ENCODE measurements around the gene MUC5B. TPM values are rescaled to one million over a fixed set of nuclear protein-coding genes. Genes with fewer than 3 reads are reported as not detected.

Gene MUC5B
- total RNA-seq, 2 donors from 2014 or later = not detected

DNA sequence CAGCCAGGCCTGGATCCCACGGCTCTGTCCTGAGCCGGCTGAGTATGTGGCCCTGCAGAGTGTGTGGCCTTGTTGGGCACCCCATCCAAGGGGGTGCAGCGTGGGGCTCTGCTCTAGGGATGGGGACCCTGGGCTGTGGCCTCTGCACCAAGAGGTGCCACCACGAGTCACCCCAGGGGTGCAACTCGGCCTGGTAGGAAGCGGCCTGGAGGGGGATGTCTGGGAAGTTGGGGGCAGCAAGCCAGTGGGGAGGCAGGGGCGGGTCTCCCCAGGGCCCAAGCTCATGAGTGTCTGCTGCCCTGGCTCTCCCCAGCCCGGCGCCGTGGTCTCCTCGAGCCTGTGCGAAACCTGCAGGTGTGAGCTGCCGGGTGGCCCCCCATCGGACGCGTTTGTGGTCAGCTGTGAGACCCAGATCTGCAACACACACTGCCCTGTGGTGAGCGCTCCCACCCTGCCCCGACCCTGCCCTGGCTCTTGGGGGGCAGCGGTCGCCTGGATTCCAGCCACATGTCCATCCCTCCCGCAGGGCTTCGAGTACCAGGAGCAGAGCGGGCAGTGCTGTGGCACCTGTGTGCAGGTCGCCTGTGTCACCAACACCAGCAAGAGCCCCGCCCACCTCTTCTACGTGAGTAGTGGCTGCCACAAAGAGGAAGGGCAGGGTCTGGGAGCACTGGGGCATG, 24.2 kb upstream of the MUC5B start:
- H3K27ac Mint-ChIP-seq = no peak overlapping the region
- no peaks in the 10 kb centered on the region for H3K4me1 ChIP-seq (ENCODE audit: control insufficient read depth, insufficient read depth, low read length)
- H3K4me3 Mint-ChIP-seq = no peak overlapping the region
- peaks cover 3% of the 10 kb centered on the region for H3K9me3 ChIP-seq (ENCODE audit: control insufficient read depth, low read length)
- H3K4me3 ChIP-seq (ENCODE audit: low read length) = no peak overlapping the region
- WGBS, 2 experiments (ENCODE audit: insufficient coverage in 1 of 2, insufficient read length in 1 of 2) = 90 to 98% methylated on average over 20 to 26 of the region's 26 CpGs
- H3K27ac ChIP-seq (ENCODE audit: low read depth, low read length) = no peak overlapping the region
- peak; percentile 42 for DNase-seq
- TF ChIP-seq, protein P1, sequence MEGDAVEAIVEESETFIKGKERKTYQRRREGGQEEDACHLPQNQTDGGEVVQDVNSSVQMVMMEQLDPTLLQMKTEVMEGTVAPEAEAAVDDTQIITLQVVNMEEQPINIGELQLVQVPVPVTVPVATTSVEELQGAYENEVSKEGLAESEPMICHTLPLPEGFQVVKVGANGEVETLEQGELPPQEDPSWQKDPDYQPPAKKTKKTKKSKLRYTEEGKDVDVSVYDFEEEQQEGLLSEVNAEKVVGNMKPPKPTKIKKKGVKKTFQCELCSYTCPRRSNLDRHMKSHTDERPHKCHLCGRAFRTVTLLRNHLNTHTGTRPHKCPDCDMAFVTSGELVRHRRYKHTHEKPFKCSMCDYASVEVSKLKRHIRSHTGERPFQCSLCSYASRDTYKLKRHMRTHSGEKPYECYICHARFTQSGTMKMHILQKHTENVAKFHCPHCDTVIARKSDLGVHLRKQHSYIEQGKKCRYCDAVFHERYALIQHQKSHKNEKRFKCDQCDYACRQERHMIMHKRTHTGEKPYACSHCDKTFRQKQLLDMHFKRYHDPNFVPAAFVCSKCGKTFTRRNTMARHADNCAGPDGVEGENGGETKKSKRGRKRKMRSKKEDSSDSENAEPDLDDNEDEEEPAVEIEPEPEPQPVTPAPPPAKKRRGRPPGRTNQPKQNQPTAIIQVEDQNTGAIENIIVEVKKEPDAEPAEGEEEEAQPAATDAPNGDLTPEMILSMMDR (conservative IDR thresholded peaks at IDR 0.05) = no peak
- H3K4me1 Mint-ChIP-seq = no peaks in the 10 kb centered on the region
- no peaks in the 10 kb centered on the region for H3K36me3 ChIP-seq (ENCODE audit: control insufficient read depth, insufficient read depth, low read length)
- no peaks in the 10 kb centered on the region for H3K9me3 Mint-ChIP-seq
- no peak overlapping the region for H3K9ac ChIP-seq (ENCODE audit: extremely low read depth, low read length, poor library complexity, severe bottlenecking)
- H3K27me3 ChIP-seq (ENCODE audit: control insufficient read depth, insufficient read depth, low read length, poor library complexity, severe bottlenecking) = no peaks in the 10 kb centered on the region
- no peaks in the 10 kb centered on the region for H3K36me3 Mint-ChIP-seq (ENCODE audit: low read depth)
- no peaks in the 10 kb centered on the region for H3K27me3 Mint-ChIP-seq (ENCODE audit: insufficient read depth)

DNA sequence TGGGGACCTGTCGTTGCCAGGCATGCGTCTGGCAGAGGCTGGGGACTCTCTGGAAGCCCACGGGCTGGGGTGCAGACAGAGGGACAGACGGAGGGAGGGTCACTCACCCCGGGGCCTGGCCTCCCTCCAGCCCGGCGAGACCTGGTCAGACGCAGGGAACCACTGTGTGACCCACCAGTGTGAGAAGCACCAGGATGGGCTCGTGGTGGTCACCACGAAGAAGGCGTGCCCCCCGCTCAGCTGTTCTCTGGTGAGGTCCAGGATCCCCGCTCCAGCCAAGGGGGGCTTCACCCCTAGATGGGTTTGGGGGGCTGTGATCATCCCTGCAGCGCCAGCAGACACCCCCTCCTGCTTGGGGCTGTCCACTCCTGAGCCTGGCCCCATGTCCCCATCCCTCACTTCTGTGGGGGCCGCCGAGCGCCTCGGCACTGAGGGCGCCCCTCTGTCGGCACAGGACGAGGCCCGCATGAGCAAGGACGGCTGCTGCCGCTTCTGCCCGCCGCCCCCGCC, 23.6 kb upstream of the MUC5B start:
- H3K4me1 ChIP-seq (ENCODE audit: control insufficient read depth, insufficient read depth, low read length) = no peaks in the 10 kb centered on the region
- no peaks in the 10 kb centered on the region for H3K36me3 ChIP-seq (ENCODE audit: control insufficient read depth, insufficient read depth, low read length)
- Mint-ChIP-seq H3K27me3 (ENCODE audit: insufficient read depth) (no peaks in the 10 kb centered on the region), H3K4me3 (no peak overlapping the region), H3K36me3 (ENCODE audit: low read depth) (no peaks in the 10 kb centered on the region), H3K27ac (no peak overlapping the region), H3K4me1 (no peaks in the 10 kb centered on the region), H3K9me3 (no peaks in the 10 kb centered on the region)
- no peak overlapping the region for H3K9ac ChIP-seq (ENCODE audit: extremely low read depth, low read length, poor library complexity, severe bottlenecking)
- TF ChIP-seq, protein P1 (conservative IDR thresholded peaks at IDR 0.05) = no peak
- H3K27me3 ChIP-seq (ENCODE audit: control insufficient read depth, insufficient read depth, low read length, poor library complexity, severe bottlenecking) = no peaks in the 10 kb centered on the region
- H3K27ac ChIP-seq (ENCODE audit: low read depth, low read length) = no peak overlapping the region
- peaks cover 3% of the 10 kb centered on the region for H3K9me3 ChIP-seq (ENCODE audit: control insufficient read depth, low read length)
- no peak overlapping the region for H3K4me3 ChIP-seq (ENCODE audit: low read length)
- DNase-seq = no peak
- WGBS, 2 experiments (ENCODE audit: insufficient coverage in 1 of 2, insufficient read length in 1 of 2) = 84 to 85% methylated on average over 14 to 27 of the region's 27 CpGs

DNA sequence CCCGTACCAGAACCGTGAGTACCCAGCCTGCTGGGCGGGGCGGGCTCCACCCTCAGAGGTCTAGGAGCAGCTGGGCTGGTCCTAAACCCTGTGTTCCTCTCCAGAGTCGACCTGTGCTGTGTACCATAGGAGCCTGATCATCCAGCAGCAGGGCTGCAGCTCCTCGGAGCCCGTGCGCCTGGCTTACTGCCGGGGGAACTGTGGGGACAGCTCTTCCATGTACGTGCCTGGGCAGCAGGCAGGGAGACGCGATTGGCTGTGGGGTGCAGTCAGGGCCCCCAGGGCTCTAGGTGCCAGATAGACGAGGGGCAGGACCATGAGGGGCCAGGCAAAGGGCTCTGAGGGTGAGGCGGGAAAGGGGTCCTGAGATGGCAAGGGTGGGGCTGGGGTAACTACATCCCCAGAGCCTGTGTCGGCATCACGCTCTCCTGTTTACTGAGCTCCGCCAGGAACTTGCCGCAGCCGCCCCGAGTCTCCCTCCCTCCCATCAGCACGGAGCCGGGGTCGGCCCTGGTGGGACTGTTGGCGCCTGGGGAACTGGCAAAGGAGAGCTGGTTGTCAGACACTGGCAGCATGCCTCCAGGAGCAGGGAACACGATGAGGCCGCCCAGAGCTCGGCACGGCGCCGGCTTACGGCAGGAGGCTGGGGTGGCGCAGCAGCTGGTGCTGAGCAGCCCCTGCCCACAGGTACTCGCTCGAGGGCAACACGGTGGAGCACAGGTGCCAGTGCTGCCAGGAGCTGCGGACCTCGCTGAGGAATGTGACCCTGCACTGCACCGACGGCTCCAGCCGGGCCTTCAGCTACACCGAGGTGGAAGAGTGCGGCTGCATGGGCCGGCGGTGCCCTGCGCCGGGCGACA, 22.9 kb upstream of the MUC5B start:
- peak; percentile 45 for DNase-seq
- Histone ChIP-seq H3K4me1 (ENCODE audit: control insufficient read depth, insufficient read depth, low read length) (no peaks in the 10 kb centered on the region), H3K9me3 (ENCODE audit: control insufficient read depth, low read length) (peaks cover 3% of the 10 kb centered on the region), H3K27ac (ENCODE audit: low read depth, low read length) (no peak overlapping the region), H3K27me3 (ENCODE audit: control insufficient read depth, insufficient read depth, low read length, poor library complexity, severe bottlenecking) (no peaks in the 10 kb centered on the region), H3K9ac (ENCODE audit: extremely low read depth, low read length, poor library complexity, severe bottlenecking) (no peak overlapping the region), H3K4me3 (ENCODE audit: low read length) (no peak overlapping the region), H3K36me3 (ENCODE audit: control insufficient read depth, insufficient read depth, low read length) (no peaks in the 10 kb centered on the region)
- Mint-ChIP-seq H3K27ac (no peak overlapping the region), H3K27me3 (ENCODE audit: insufficient read depth) (no peaks in the 10 kb centered on the region), H3K36me3 (ENCODE audit: low read depth) (no peaks in the 10 kb centered on the region), H3K4me3 (no peak overlapping the region), H3K4me1 (no peaks in the 10 kb centered on the region), H3K9me3 (no peaks in the 10 kb centered on the region)
- TF ChIP-seq, protein P1 (conservative IDR thresholded peaks at IDR 0.05) = no peak
- WGBS, 2 experiments (ENCODE audit: insufficient coverage in 1 of 2, insufficient read length in 1 of 2) = 91 to 93% methylated on average over 33 to 47 of the region's 47 CpGs
